HCT116 (cell line): ENCODE measurements around the gene SARNP. TPM values are rescaled to one million over a fixed set of nuclear protein-coding genes. Genes with fewer than 3 reads are reported as not detected.

Source experiments
- ATAC-seq: fragments of 200-7000 bp; cut with Tn5 transposase; 2 replicates; pipeline ENCODE4 v1.9.1; 2020; ENCODE audit warnings: mild to moderate bottlenecking, moderate library complexity
- BruUV-seq: library from RNA; stranded (reverse); fragments of 400-500 nt; replicated peaks from 2 replicates; lab custom pipeline; 2021; lab: Mats Ljungman, UMichigan
- CTCF ChIA-PET: fragments of 300-600 bp; sonication (Branson Sonifier 250); formaldehyde crosslinking; loops from one replicate; lab custom pipeline; 2021; ENCODE audit warnings: antibody characterized with exemption; lab: Charles Lee
- POLR2A ChIA-PET: fragments of 300-600, 350-600 bp; sonication (Branson Sonifier 250); formaldehyde crosslinking; loops from one replicate; lab custom pipeline; 2021; ENCODE audit warnings: antibody characterized with exemption; lab: Charles Lee
- RAD21 ChIA-PET, 2 experiments: fragments of 300-600 bp; sonication (Branson Sonifier 250); formaldehyde crosslinking; loops; one replicate each; lab custom pipeline; 2023; ENCODE audit warnings: low total read pairs in 2 of 2; ENCODE audit not compliant: uncharacterized antibody in 2 of 2, unreplicated experiment in 2 of 2, low non-redundant PET in 1 of 2; lab: Charles Lee
- DNase-seq: peaks from one replicate; pipeline ENCODE4 v3.0.0-alpha.2; 2010; ENCODE audit warnings: low read depth, low spot score
- H2AFZ ChIP-seq: fragments of 200-600 bp; shearing (Covaris generic), sonication (generic); 2 replicates; pipeline ENCODE4 v1.6.1; 2017; ENCODE audit warnings: low read depth, mixed run types, mixed read lengths, antibody characterized with exemption, low read length; ENCODE audit not compliant: poor library complexity, severe bottlenecking
- H3K27ac ChIP-seq: 2 replicates; pipeline ENCODE4 v1.5.1; 2012; ENCODE audit warnings: low read depth, low read length
- H3K27me3 ChIP-seq: fragments of 200-600 bp; sonication (generic); 2 replicates; pipeline ENCODE4 v1.6.1; 2016; ENCODE audit warnings: mixed run types, low read length, mixed read lengths; ENCODE audit not compliant: insufficient read depth
- H3K36me3 ChIP-seq, 2 experiments: fragments of 200-500 bp in 1 of 2; fragments of 200-600 bp in 1 of 2; sonication (Bioruptor generic) in 1 of 2; sonication (generic) in 1 of 2; 2 replicates each; pipeline versions ENCODE4 v1.5.1 to v1.6.1; 2014 to 2016; ENCODE audit warnings: low read length in 2 of 2, inconsistent platforms in 1 of 2, mixed read lengths in 1 of 2, mixed run types in 1 of 2; ENCODE audit not compliant: insufficient read depth in 2 of 2, control insufficient read depth in 1 of 2
- H3K4me1 ChIP-seq, 2 experiments: fragments of 200-600 bp in 1 of 2; sonication (generic) in 1 of 2; 2 replicates each; pipeline versions ENCODE4 v1.5.1 to v1.6.1; 2012 to 2017; ENCODE audit warnings: low read length in 2 of 2, inconsistent platforms in 1 of 2, mild to moderate bottlenecking in 1 of 2, mixed read lengths in 1 of 2, mixed run types in 1 of 2, moderate library complexity in 1 of 2; ENCODE audit not compliant: insufficient read depth in 2 of 2, control insufficient read depth in 1 of 2
- H3K4me2 ChIP-seq: fragments of 200-600 bp; sonication (generic); 2 replicates; pipeline ENCODE4 v1.6.1; 2017; ENCODE audit warnings: mixed run types, low read length, mixed read lengths
- H3K4me3 ChIP-seq, 2 experiments: fragments of 200-600 bp in 1 of 2; sonication (generic) in 1 of 2; replicated peaks in 1 of 2; 2 replicates each; pipeline ENCODE4 v1.5.1; 2011 to 2016; ENCODE audit warnings: low read length in 2 of 2, control low read depth in 1 of 2, low read depth in 1 of 2, mild to moderate bottlenecking in 1 of 2, mixed read lengths in 1 of 2, mixed run types in 1 of 2
- H3K79me2 ChIP-seq: fragments of 200-600 bp; sonication (generic); 2 replicates; pipeline ENCODE4 v1.6.1; 2017; ENCODE audit warnings: mild to moderate bottlenecking, mixed run types, low read length, moderate library complexity, mixed read lengths; ENCODE audit not compliant: insufficient read depth
- H3K9ac ChIP-seq: fragments of 200-600 bp; sonication (generic); 2 replicates; pipeline ENCODE4 v1.6.1; 2016; ENCODE audit warnings: low read length, mixed read lengths
- H3K9me2 ChIP-seq: fragments of 200-600 bp; sonication (generic), shearing (Covaris generic); 2 replicates; pipeline ENCODE4 v1.6.1; 2017; ENCODE audit warnings: mixed run types, mild to moderate bottlenecking, moderate library complexity; ENCODE audit not compliant: insufficient read depth
- H3K9me3 ChIP-seq, 2 experiments: fragments of 200-500 bp in 1 of 2; fragments of 200-600 bp in 1 of 2; sonication (Bioruptor generic) in 1 of 2; sonication (generic) in 1 of 2; 2 replicates each; pipeline ENCODE4 v1.6.1; 2014 to 2017; ENCODE audit warnings: low read length in 2 of 2, mixed read lengths in 2 of 2, inconsistent platforms in 1 of 2, low read depth in 1 of 2, mild to moderate bottlenecking in 1 of 2, mixed run types in 1 of 2, moderate library complexity in 1 of 2; ENCODE audit not compliant: control insufficient read depth in 1 of 2, insufficient read depth in 1 of 2
- H4K20me1 ChIP-seq: fragments of 200-600 bp; sonication (generic), shearing (Covaris generic); 2 replicates; pipeline ENCODE4 v1.6.1; 2017; ENCODE audit warnings: mixed run types, mild to moderate bottlenecking, moderate library complexity; ENCODE audit not compliant: insufficient read depth
- CBX3 ChIP-seq: IDR thresholded peaks from 2 replicates; pipeline ENCODE4 v1.6.1; 2012; ENCODE audit warnings: low read depth
- CEBPB ChIP-seq: IDR thresholded peaks from 2 replicates; pipeline ENCODE4 v1.6.1; 2012; ENCODE audit warnings: low read depth
- ELF1 ChIP-seq: IDR thresholded peaks from 2 replicates; pipeline ENCODE4 v1.6.1; 2012; ENCODE audit warnings: low read depth, borderline replicate concordance
- EZH2phosphoT487 ChIP-seq: fragments of 200-600 bp; IDR thresholded peaks from 2 replicates; pipeline ENCODE4 v1.6.1; 2018; ENCODE audit warnings: antibody characterized with exemption, borderline replicate concordance
- FOSL1 ChIP-seq: IDR thresholded peaks from 2 replicates; pipeline ENCODE4 v1.6.1; 2012; ENCODE audit warnings: low read depth
- JUND ChIP-seq: IDR thresholded peaks from 2 replicates; pipeline ENCODE4 v1.6.1; 2012
- POLR2A ChIP-seq: IDR thresholded peaks from 2 replicates; pipeline ENCODE4 v1.7.0; 2011; ENCODE audit warnings: borderline replicate concordance; ENCODE audit not compliant: insufficient read depth, insufficient read length; ENCODE audit errors: extremely low read depth
- POLR2AphosphoS5 ChIP-seq: IDR thresholded peaks from 2 replicates; pipeline ENCODE4 v1.6.1; 2011; ENCODE audit warnings: mild to moderate bottlenecking, low read depth, low read length, moderate library complexity
- SIN3A ChIP-seq: IDR thresholded peaks from 2 replicates; pipeline ENCODE4 v1.6.1; 2012; ENCODE audit warnings: low read depth
- SRF ChIP-seq: IDR thresholded peaks from 2 replicates; pipeline ENCODE4 v1.6.1; 2012; ENCODE audit warnings: low read depth
- TCF7L2 ChIP-seq: IDR thresholded peaks from 2 replicates; pipeline ENCODE4 v1.7.0; 2011; ENCODE audit warnings: borderline replicate concordance, inconsistent platforms; ENCODE audit not compliant: insufficient read depth, insufficient read length; ENCODE audit errors: extremely low read depth
- YY1 ChIP-seq: IDR thresholded peaks from 2 replicates; pipeline ENCODE4 v1.6.1; 2011; ENCODE audit warnings: low read length, low read depth, moderate library complexity, mild to moderate bottlenecking; ENCODE audit not compliant: insufficient replicate concordance; ENCODE audit errors: extremely low read depth
- intact Hi-C: fragments of 100-400 bp; cut with micrococcal nuclease; formaldehyde crosslinking; loops from 2 replicates; pipeline ENCODE4 v1.10.0; 2022
- total RNA-seq: library from RNA; stranded (reverse); gene quantifications from one replicate; pipeline ENCODE4 v1.2.1, GENCODE V29; 2021; ENCODE audit not compliant: unreplicated experiment
- TF ChIP-seq, protein P1 (sequence below): IDR thresholded peaks from 2 replicates; pipeline ENCODE4 v1.6.1; 2012; ENCODE audit warnings: low read depth
- TF ChIP-seq, protein P2 (sequence below): IDR thresholded peaks from 2 replicates; pipeline ENCODE4 v1.6.1; 2012

Gene SARNP
- total RNA-seq, 1 experiment from 2014 or later = 82.4 TPM

DNA sequence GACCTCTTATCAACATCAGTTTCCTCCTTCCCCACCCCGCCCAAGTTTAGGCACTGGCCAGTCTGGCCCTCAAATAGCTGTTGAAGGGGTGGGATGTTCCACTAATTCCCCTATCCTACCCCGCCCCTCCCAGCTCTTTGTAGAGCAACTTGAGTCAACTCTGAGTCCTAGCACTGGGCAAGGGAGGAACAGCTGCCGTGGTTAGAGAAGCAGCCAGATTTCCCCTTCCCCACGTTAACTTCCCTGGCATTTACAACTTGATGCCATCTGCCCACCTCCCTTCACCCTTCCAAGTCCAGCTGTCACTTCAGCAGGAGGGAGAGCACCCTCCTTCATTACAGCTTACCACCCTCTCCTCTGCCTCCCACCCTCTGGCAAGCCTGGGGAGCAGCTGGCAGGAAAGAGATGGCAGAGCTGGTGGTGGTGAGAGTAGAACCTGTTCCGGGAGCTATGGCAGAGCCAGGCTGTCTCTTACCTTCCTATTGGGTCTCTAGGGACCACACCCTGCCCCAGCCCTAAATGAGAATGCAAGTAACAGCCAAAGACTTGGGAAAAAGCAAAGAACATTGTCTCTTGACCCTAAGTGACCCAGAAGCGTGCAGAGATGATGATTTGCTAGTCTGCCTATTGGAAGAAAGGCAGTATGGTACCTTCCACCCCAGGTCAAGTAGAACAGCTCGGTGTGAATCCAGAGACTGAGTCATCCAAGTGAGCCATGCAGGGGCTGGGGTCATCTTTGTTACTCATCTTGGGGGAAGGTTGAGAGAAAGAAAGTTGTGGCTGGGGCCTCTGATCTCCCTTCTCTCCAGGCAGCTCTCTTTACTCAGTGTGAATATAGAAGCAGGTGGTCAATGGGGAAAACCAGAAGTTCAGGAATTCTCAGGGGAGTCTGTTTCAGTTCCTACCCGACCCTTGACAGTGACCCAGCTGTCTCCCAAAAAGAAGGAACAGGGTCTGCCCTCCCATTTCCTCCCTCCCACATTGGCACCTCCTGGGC lies 100.2 kb downstream of the SARNP start:
- ChIA-PET POLR2A (interaction anchor here (1.2 kb wide), 1 partner anchor 12 kb away, joined by 4 read pairs; the partner anchor contains the start of gene CD63), RAD21 (no interaction called here), CTCF (interaction anchor here (0.9 kb wide), 1 partner anchor 335 kb away, joined by 3 read pairs; no protein-coding TSS in a partner anchor)
- Histone ChIP-seq H3K4me3 (peak overlapping the region; percentile 75 to 94), H3K4me1 (peaks cover 33 to 58% of the 10 kb centered on the region in 2 experiments), H3K4me2 (peak overlapping the region; percentile 93), H2AFZ (no peak overlapping the region), H3K27ac (peak overlapping the region; percentile 84), H3K9me3 (no peaks in the 10 kb centered on the region), H3K36me3 (no peaks in the 10 kb centered on the region), H4K20me1 (no peaks in the 10 kb centered on the region), H3K27me3 (peaks cover 6% of the 10 kb centered on the region; the same call in 1 of the 2 replicates), H3K9ac (peak overlapping the region; percentile 72), H3K9me2 (no peaks in the 10 kb centered on the region), H3K79me2 (peaks cover 14% of the 10 kb centered on the region)
- DNase-seq (no peak), ATAC-seq (no peak)
- BruUV-seq = no TSS peak
- intact Hi-C loops = no loop called here
- TF ChIP-seq TCF7L2 (no peak), FOSL1 (no peak), POLR2A (no peak), SIN3A (no peak), CEBPB (no peak)

DNA sequence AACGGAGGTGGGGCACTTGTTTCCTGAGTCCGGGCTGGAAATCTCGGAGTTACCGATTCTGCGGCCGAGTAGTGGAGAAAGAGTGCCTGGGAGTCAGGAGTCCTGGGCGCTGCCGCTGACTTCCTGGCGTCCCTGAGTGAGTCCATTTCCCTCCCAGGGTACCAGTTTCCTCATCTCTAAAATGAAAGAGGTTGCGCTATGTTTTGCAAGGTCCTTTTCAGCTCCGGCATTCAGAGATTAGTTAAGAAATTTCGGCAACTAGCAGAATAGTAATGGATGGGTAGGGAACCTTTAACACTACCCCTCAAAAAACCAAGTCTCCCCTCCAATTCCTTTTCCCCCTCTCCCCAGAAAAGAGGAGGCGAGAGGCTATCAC lies 101.0 kb downstream of the SARNP start:
- H3K4me1 ChIP-seq = peaks cover 32 to 54% of the 10 kb centered on the region in 2 experiments
- H3K79me2 ChIP-seq = peaks cover 14% of the 10 kb centered on the region
- ChIA-PET POLR2A (interaction anchor here (1.2 kb wide), 1 partner anchor 13 kb away, joined by 4 read pairs; the partner anchor contains the start of gene CD63), RAD21 (interaction anchor here in 1 of 2 experiments (0.9 kb wide), 1 partner anchor 9 kb away, joined by 4 read pairs; the partner anchor contains the start of gene ITGA7), CTCF (interaction anchor here (1.2 kb wide), 1 partner anchor 60 kb away, joined by 3 read pairs; no protein-coding TSS in a partner anchor)
- H3K9ac ChIP-seq = peak overlapping the region; percentile 72
- BruUV-seq = no TSS peak
- no peaks in the 10 kb centered on the region for H3K9me3 ChIP-seq
- H2AFZ ChIP-seq = no peak overlapping the region
- peak overlapping the region; percentile 93 for H3K4me2 ChIP-seq
- DNase-seq = no peak
- peaks cover 11% of the 10 kb centered on the region; the same call in 1 of the 2 replicates for H3K27me3 ChIP-seq
- H3K9me2 ChIP-seq = no peaks in the 10 kb centered on the region
- H3K4me3 ChIP-seq = peak overlapping the region; percentile 75 to 94
- intact Hi-C loops = loop anchor here (1.0 kb wide), 1 partner anchor 35 kb away; a partner anchor contains a TSS
- ATAC-seq = peak; percentile 34
- no peaks in the 10 kb centered on the region for H4K20me1 ChIP-seq
- H3K36me3 ChIP-seq = no peaks in the 10 kb centered on the region
- peak overlapping the region; percentile 84 for H3K27ac ChIP-seq
- TF ChIP-seq TCF7L2 (no peak), FOSL1 (no peak), POLR2AphosphoS5 (no peak), SRF (no peak), POLR2A (no peak), CEBPB (no peak), SIN3A (no peak), YY1 (no peak), EZH2phosphoT487 (no peak), JUND (no peak), CBX3 (no peak), ELF1 (no peak)
- TF ChIP-seq, protein P1, sequence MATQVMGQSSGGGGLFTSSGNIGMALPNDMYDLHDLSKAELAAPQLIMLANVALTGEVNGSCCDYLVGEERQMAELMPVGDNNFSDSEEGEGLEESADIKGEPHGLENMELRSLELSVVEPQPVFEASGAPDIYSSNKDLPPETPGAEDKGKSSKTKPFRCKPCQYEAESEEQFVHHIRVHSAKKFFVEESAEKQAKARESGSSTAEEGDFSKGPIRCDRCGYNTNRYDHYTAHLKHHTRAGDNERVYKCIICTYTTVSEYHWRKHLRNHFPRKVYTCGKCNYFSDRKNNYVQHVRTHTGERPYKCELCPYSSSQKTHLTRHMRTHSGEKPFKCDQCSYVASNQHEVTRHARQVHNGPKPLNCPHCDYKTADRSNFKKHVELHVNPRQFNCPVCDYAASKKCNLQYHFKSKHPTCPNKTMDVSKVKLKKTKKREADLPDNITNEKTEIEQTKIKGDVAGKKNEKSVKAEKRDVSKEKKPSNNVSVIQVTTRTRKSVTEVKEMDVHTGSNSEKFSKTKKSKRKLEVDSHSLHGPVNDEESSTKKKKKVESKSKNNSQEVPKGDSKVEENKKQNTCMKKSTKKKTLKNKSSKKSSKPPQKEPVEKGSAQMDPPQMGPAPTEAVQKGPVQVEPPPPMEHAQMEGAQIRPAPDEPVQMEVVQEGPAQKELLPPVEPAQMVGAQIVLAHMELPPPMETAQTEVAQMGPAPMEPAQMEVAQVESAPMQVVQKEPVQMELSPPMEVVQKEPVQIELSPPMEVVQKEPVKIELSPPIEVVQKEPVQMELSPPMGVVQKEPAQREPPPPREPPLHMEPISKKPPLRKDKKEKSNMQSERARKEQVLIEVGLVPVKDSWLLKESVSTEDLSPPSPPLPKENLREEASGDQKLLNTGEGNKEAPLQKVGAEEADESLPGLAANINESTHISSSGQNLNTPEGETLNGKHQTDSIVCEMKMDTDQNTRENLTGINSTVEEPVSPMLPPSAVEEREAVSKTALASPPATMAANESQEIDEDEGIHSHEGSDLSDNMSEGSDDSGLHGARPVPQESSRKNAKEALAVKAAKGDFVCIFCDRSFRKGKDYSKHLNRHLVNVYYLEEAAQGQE = no peak
- TF ChIP-seq, protein P2, sequence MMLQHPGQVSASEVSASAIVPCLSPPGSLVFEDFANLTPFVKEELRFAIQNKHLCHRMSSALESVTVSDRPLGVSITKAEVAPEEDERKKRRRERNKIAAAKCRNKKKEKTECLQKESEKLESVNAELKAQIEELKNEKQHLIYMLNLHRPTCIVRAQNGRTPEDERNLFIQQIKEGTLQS = no peak
